ENCODE results near the gene SLX4IP.

The SLX4IP gene

DNA sequence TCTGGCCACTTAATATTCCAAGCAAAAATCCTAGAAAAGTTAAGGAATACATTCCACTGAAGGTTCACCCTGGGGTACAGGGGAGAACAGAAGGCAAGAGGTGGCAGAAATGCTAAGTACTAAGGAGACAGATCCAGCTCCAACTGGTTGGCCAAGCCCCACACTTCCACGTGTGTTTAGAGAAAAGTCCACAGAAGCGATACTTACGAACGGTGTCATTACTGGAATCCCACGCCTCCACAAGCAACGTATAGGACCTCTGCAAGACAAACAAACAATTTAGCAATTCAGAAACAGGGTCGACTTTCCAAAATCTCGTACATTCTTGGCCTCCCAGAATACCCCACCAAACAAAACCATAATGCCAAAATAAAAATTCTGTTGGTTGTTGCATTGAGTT, 228.7 kb downstream of the SLX4IP start:
- no peak for DNase-seq (ENCODE audit: low read depth)

DNA sequence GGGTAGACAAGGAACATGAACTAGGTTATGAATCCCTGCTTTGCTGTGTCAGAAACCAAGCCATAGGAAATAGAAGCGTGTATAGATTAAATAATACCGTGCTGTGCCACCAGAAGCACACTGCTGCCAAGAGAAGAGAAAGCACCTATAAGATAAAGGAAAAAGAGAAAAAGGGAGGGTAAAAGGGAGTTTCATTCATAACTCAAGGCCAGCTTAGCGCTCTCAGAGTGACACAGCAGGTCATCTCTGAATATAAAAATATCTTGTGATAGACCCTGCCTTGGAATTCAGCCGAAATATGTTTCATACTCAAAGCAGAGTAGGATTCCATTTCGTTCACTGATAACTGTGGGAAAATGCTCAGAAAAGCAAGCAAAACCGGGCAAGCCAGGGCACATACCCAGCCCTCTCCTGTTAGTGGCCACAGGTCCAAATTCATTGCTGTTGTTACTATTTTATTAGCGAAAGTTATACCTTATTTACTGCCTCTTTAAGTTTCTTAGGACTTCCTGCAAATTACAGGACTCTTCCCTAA, 230.0 kb downstream of the SLX4IP start:
- no peak for DNase-seq (ENCODE audit: low read depth)

DNA sequence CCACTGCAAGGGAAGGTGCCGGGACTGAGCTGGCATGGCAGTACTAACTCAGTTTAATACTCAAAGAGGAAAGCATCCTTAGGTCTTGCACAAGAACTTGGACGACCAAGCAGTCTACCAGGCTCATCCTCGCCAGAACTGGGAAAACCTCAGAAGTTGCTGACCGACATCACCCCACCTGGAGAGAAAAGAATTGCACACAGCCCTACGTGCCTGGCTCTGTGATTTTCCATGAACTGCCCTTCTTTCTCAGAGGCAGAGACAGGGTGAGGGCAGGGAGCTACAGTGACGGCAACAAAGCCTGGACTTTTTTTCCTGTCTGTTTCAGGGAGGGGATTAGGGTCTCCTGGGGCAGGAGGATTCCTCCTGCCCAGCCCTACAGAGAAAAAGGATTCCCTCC, 230.7 kb downstream of the SLX4IP start:
- no peak for DNase-seq (ENCODE audit: low read depth)

- no peak for DNase-seq (ENCODE audit: low read depth)
Observed at GRCh38 chr20:10666221-10667076, 231.3 kb downstream of the SLX4IP start.

GRCh38 chr20:10667077-10667401, 231.9 kb downstream of the SLX4IP start:
- no peak for DNase-seq (ENCODE audit: low read depth)

DNA sequence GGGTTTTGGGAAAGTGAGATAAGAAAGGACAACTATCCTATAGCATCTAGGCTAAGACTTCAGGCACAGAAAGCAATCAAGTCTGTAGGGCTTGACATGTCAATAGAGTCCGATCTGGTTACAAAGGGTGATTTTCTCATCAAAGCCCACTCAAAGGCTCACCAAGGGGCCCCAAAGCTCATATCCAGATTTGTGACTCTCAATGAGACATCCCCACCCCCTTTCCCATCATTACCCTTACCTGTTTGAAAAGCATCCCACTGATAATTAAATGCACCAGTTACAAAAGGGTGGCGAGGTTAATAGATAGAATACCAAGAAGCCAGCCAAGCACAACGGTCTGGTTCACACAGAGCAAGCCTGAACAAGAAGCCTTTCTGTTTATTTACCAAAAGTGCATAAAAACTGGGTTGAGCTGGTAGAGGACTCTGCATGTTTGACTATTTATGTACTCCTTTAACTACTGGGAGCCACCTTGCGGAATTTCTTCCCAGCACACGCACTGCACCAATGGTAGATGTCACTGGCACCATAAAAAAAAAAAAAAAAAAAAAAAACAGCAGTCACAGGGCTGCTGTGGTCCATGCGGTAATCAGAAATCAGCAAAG, 232.6 kb downstream of the SLX4IP start:
- DNase-seq (ENCODE audit: low read depth), result no peak

DNA sequence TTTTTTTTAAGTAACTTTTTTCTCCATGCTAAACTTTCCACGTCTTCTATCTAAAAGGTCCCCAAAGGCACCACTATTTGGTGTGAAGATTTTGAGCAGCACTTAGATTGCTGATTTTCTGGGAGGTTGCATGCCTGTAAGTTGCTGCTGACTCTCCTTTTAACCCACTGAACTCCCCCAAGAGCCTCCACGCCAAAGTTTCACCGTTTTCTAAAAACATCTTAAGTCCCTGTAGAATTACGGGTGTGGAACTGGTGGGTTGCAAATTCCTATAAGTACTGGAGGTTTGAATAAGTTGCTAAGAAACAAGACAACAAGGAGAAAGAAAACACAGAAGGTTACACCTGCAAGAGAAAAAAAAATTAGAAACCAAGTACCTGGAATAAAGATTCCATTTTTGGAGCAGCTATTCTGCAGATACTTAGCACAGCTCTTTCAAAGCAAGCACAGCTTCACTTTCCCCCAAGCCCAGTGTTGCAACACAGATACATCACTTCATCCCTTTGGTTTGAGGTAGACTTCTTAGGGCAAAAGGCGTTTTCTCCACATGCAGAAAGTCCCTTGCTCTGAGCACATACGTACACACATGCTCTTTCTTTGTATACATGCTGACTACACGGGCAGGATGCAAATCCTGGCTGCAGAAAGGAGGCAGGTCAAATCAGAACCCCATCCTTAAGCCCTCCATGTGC, 233.7 kb downstream of the SLX4IP start:
- DNase-seq (ENCODE audit: low read depth), result no peak

DNA sequence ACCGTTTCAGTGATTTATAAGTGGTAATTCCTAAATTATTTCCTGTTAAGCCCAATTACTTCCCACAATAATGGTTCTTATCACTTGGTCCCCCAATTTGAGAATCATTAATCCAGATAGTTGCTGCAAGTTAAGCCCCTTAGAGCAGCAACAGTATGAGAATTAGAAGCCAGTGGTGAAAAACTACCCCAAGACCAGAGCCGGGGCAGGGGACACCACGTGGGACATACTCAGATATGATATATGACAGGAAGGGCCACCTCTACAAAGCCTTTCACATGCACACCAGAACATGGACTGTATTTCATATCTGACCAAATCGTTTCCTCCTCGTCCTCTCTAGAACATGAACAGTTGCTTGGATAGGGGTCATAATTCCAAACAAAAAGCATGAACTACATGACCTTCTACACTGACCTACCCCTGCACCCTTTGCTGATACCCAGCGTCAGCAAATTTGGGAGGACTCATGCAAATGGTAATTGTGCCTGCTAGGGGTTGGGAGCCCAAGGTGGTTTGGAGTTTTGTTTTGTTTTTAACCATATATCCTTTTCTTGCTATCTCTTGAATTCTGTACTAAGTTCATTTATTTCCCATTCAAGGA, 234.8 kb downstream of the SLX4IP start:
- no peak for DNase-seq (ENCODE audit: low read depth)

DNA sequence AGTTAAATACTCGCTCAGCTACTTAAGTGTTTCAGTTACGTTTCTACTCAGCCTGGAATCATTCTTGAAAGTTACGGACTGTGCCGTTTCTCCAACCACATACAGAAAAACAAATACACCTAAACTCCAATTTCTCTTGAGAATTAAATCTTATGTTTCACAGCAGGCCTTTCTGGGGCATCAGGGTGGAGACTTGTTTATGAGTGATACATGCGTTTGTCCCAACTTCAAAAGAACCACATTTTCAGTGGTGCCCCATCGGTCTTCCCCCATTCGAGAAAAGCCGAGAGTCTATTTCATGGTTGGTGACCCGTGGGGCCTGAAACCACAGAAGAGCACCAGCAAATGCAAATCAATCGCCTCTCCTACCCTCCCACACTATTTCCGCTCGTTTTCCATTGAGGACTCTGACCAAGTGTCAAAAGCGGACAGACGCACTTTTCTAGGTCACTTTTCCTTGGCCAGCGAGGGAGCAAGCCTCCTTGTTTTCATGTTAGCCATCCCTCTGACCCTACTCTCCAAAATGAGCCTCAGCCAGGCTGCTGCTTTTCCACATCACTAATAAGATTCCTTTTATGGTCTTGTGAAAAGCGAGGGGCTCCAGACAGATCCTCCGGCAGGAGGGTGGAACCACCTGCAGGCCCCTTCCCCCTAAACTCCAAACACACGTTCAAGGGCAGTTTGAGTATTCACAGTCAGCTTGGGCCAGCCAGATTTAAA, 235.6 kb downstream of the SLX4IP start:
- DNase-seq (ENCODE audit: low read depth), result no peak

GRCh38 chr20:10671221-10671918, 236.3 kb downstream of the SLX4IP start:
- no peak for DNase-seq (ENCODE audit: low read depth)

- DNase-seq (ENCODE audit: low read depth), result no peak
Observed at GRCh38 chr20:10671919-10672623, 237.0 kb downstream of the SLX4IP start.

DNA sequence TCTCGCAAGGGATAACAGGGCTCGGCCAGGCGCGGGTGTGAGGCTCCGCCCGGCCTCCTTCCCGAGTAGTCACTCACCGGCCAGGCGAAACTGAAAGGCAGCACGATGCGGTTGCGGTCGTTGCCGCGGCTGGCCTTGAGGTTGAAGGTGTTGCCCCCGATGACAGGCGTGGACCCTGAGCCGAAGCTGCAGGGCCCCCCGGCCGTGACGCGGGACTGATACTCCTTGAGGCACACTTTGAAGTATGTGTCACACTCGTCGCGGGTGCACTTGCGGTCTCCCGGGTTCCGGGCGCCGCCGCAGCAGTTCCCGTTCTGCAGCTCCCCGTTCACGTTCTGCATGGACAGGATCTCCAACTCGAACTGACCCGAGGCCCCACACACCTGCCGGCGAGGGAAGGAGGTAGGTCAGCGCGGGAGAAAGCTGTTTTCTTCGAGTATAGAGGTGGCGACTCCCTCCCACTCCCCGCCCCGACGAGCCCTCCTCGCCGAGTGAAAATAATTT, 237.6 kb downstream of the SLX4IP start:
- DNase-seq (ENCODE audit: low read depth), result no peak

GRCh38 chr20:10673176-10673841, 238.2 kb downstream of the SLX4IP start:
- no peak for DNase-seq (ENCODE audit: low read depth)

DNA sequence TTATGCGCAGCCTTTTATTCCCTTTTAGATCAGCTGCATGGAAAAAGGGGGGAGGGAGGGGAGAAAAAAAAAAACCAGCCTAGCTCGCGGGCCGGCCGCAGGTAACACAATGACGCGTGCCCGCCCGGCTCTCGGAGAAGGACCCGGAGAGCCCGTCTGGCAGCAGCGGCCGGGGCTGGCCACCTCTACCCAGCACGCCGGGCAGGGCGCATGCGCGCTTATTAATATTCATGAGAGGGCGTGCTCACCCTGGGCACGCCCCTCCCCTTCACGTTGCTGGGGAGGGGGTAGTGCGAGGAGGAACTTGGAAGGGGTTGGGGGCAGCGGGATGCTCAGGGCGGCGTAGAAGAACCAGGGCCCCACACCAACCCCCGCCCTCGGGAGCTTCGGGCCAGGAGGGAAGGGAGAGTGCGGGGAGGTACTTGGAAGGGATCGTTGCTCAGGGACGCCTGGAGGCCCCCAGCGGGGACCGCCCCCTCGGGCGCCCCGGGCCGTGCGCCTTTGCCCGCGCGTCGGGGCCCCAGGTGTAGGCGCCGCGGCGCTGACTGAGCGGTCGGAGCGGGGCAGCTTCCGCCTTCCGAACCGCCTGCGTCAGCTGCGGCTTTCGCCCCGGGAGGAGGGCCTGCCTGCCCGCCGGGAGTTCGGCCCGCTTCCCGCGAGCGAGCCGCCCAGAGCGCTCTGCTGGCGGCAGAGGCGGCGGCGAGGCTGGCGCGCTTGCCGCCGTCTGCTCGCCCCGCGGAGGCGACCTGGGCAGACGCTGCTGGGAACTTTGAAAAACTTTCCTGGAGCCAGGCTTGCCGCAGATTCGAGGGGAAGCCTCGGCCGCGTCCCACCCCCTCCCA, 239.0 kb downstream of the SLX4IP start, which contains the start of gene JAG1:
Gene JAG1 (minus strand): TSS at position 158 of the 842 bp plus-strand sequence. CDS start 469 bp downstream, outside the sequence.
- DNase-seq (ENCODE audit: low read depth), result no peak

- DNase-seq (ENCODE audit: low read depth), result no peak
Observed at GRCh38 chr20:10674684-10675449, 239.8 kb downstream of the SLX4IP start.

- no peak for DNase-seq (ENCODE audit: low read depth)
Observed at GRCh38 chr20:10675450-10675848, 240.3 kb downstream of the SLX4IP start.

- no peak for DNase-seq (ENCODE audit: low read depth)
Observed at GRCh38 chr20:10676518-10676917, 241.4 kb downstream of the SLX4IP start.

Data from T follicular helper cell (primary cell).